ENCODE data around the gene ATN1.

- TF ChIP-seq CBX2 (IDR thresholded peaks at IDR 0.05; ENCODE audit: insufficient read depth, low read length, poor library complexity, severe bottlenecking): no peak
- no peak for TF ChIP-seq ZNF217 (CRISPR knock-in tag; IDR thresholded peaks at IDR 0.05)
- no peak for TF ChIP-seq MBD1 (CRISPR knock-in tag; IDR thresholded peaks at IDR 0.05)
- TF ChIP-seq NCOA6 (IDR thresholded peaks at IDR 0.05): no peak
- TF ChIP-seq RAD21 (CRISPR knock-in tag; conservative IDR thresholded peaks at IDR 0.05 in 1 of 2, IDR thresholded peaks at IDR 0.05 in 1 of 2): no peak
- TF ChIP-seq TOE1 (IDR thresholded peaks at IDR 0.05; ENCODE audit: borderline replicate concordance): no peak
- TF ChIP-seq TOE1 (CRISPR knock-in tag; IDR thresholded peaks at IDR 0.05; ENCODE audit: borderline replicate concordance, low read depth): no peak
- TF ChIP-seq, protein P1, sequence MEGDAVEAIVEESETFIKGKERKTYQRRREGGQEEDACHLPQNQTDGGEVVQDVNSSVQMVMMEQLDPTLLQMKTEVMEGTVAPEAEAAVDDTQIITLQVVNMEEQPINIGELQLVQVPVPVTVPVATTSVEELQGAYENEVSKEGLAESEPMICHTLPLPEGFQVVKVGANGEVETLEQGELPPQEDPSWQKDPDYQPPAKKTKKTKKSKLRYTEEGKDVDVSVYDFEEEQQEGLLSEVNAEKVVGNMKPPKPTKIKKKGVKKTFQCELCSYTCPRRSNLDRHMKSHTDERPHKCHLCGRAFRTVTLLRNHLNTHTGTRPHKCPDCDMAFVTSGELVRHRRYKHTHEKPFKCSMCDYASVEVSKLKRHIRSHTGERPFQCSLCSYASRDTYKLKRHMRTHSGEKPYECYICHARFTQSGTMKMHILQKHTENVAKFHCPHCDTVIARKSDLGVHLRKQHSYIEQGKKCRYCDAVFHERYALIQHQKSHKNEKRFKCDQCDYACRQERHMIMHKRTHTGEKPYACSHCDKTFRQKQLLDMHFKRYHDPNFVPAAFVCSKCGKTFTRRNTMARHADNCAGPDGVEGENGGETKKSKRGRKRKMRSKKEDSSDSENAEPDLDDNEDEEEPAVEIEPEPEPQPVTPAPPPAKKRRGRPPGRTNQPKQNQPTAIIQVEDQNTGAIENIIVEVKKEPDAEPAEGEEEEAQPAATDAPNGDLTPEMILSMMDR (IDR thresholded peaks at IDR 0.05 in 2 of 3, conservative IDR thresholded peaks at IDR 0.05 in 1 of 3; ENCODE audit: insufficient read depth in 2 of 3, low read depth in 1 of 3, low read length in 3 of 3): no peak
- no peak for TF ChIP-seq TCF7L2 (IDR thresholded peaks at IDR 0.05; ENCODE audit: low read depth, low read length)
- no peak for TF ChIP-seq FOXM1 (IDR thresholded peaks at IDR 0.05; ENCODE audit: low read depth)
- no peak for TF ChIP-seq FOXM1 (CRISPR knock-in tag; IDR thresholded peaks at IDR 0.05; ENCODE audit: low read depth)
- TF ChIP-seq SP1 (CRISPR knock-in tag; IDR thresholded peaks at IDR 0.05): no peak
- TF ChIP-seq EP300 (IDR thresholded peaks at IDR 0.05; ENCODE audit: low read length): no peak
- no peak for TF ChIP-seq CHD1 (IDR thresholded peaks at IDR 0.05; ENCODE audit: low read length)
- TF ChIP-seq, protein P2, sequence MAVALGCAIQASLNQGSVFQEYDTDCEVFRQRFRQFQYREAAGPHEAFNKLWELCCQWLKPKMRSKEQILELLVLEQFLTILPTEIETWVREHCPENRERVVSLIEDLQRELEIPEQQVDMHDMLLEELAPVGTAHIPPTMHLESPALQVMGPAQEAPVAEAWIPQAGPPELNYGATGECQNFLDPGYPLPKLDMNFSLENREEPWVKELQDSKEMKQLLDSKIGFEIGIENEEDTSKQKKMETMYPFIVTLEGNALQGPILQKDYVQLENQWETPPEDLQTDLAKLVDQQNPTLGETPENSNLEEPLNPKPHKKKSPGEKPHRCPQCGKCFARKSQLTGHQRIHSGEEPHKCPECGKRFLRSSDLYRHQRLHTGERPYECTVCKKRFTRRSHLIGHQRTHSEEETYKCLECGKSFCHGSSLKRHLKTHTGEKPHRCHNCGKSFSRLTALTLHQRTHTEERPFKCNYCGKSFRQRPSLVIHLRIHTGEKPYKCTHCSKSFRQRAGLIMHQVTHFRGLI (CRISPR knock-in tag; IDR thresholded peaks at IDR 0.05): no peak
These were observed 11.4 kb downstream of the ATN1 start for GRCh38 chr12:6939191-6939540.

Measured in K562 (cell line).